OCI-LY7 (cell line): ENCODE measurements around the gene SH3RF3. TPM values are rescaled to one million over a fixed set of nuclear protein-coding genes. Genes with fewer than 3 reads are reported as not detected.

Experiments
- Bru-seq: library from RNA; stranded (reverse); fragments of 400-500 nt; gene quantifications from one replicate; lab custom pipeline; 2021; lab: Mats Ljungman, UMichigan
- BruChase-seq, 2 experiments: library from RNA; stranded (reverse); fragments of 400-500 nt; gene quantifications; one replicate each; lab custom pipeline; 2021; lab: Mats Ljungman, UMichigan
- BruUV-seq: library from RNA; stranded (reverse); fragments of 400-500 nt; replicated peaks from 2 replicates; lab custom pipeline; 2021; lab: Mats Ljungman, UMichigan
- CTCF ChIA-PET: fragments of 300-600 bp; sonication (Branson Sonifier 250); formaldehyde crosslinking; loops from one replicate; lab custom pipeline; 2022; ENCODE audit warnings: antibody characterized with exemption; ENCODE audit not compliant: unreplicated experiment; lab: Charles Lee
- POLR2A ChIA-PET: fragments of 300-600 bp; sonication (Branson Sonifier 250); formaldehyde crosslinking; loops from one replicate; lab custom pipeline; 2022; ENCODE audit warnings: antibody characterized with exemption; lab: Charles Lee
- DNase-seq: peaks from one replicate; pipeline ENCODE4 v3.0.0-alpha.2; 2015; ENCODE audit warnings: low spot score
- H2AFZ ChIP-seq: fragments of 200-600 bp; sonication (generic), shearing (Covaris generic); 2 replicates; pipeline ENCODE4 v1.6.1; 2014; ENCODE audit warnings: mild to moderate bottlenecking, antibody characterized with exemption, low read length, moderate library complexity
- H3K27ac ChIP-seq: fragments of 200-600 bp; sonication (generic); 2 replicates; pipeline ENCODE4 v1.5.1; 2014; ENCODE audit warnings: mixed run types, low read depth, mild to moderate bottlenecking, moderate library complexity, low read length, inconsistent platforms; ENCODE audit not compliant: poor library complexity, severe bottlenecking
- H3K36me3 ChIP-seq: fragments of 200-600 bp; sonication (generic); 2 replicates; pipeline ENCODE4 v1.6.1; 2014; ENCODE audit warnings: mild to moderate bottlenecking, antibody characterized with exemption, low read length, moderate library complexity, mixed read lengths; ENCODE audit not compliant: insufficient read depth
- H3K4me1 ChIP-seq: fragments of 200-600 bp; sonication (generic); 2 replicates; pipeline ENCODE4 v1.5.1; 2014; ENCODE audit warnings: mild to moderate bottlenecking, low read length; ENCODE audit not compliant: insufficient read depth, poor library complexity, severe bottlenecking
- H3K4me2 ChIP-seq: fragments of 200-600 bp; sonication (generic); 2 replicates; pipeline ENCODE4 v1.6.1; 2014; ENCODE audit warnings: mild to moderate bottlenecking, low read length
- H3K4me3 ChIP-seq: fragments of 200-600 bp; sonication (generic); 2 replicates; pipeline ENCODE4 v1.5.1; 2014; ENCODE audit warnings: mild to moderate bottlenecking, low read depth, low read length; ENCODE audit not compliant: poor library complexity, severe bottlenecking
- H3K79me2 ChIP-seq: fragments of 200-600 bp; sonication (generic); 2 replicates; pipeline ENCODE4 v1.6.1; 2016; ENCODE audit warnings: low read depth, mild to moderate bottlenecking, low read length, moderate library complexity, mixed read lengths; ENCODE audit not compliant: insufficient read depth
- H3K9me2 ChIP-seq: fragments of 200-600 bp; sonication (generic); 2 replicates; pipeline ENCODE4 v1.6.1; 2016; ENCODE audit warnings: mild to moderate bottlenecking, low read length, mixed read lengths; ENCODE audit not compliant: insufficient read depth
- H3K9me3 ChIP-seq: fragments of 200-600 bp; sonication (generic); 2 replicates; pipeline ENCODE4 v1.6.1; 2014; ENCODE audit warnings: mild to moderate bottlenecking, mixed run types, low read length, mixed read lengths
- H4K20me1 ChIP-seq: fragments of 200-600 bp; sonication (generic); 2 replicates; pipeline ENCODE4 v1.6.1; 2014; ENCODE audit warnings: mild to moderate bottlenecking, antibody characterized with exemption, low read length, moderate library complexity, mixed read lengths; ENCODE audit not compliant: insufficient read depth
- EZH2phosphoT487 ChIP-seq: fragments of 200-600 bp; sonication (generic); IDR thresholded peaks from 2 replicates; pipeline ENCODE4 v1.6.1; 2018; ENCODE audit warnings: low read depth, borderline replicate concordance, mild to moderate bottlenecking, mixed run types, antibody characterized with exemption, low read length, moderate library complexity, mixed read lengths
- intact Hi-C: fragments of 100-400 bp; cut with micrococcal nuclease; formaldehyde crosslinking; loops from one replicate; pipeline ENCODE4 v1.10.0; 2022; ENCODE audit not compliant: unreplicated experiment
- long read RNA-seq: library from polyadenylated mRNA; stranded (forward); transcript quantifications from one replicate; pipeline ENCODE4 v2.0.0, GENCODE V29; 2022
- total RNA-seq, 2 experiments: library from RNA; depleted of rRNA in 1 of 2; stranded (reverse); fragments of >200 nt in 1 of 2; shearing (Covaris generic) in 1 of 2; gene quantifications; 2 replicates each; pipeline ENCODE4 v1.2.3, GENCODE V29; 2014 to 2022
- TF ChIP-seq, protein P1 (sequence below): fragments of 200-600 bp; sonication (generic); conservative IDR thresholded peaks from 2 replicates; pipeline ENCODE4 v1.5.1; 2014; ENCODE audit warnings: mild to moderate bottlenecking, antibody characterized with exemption, low read length, moderate library complexity, mixed read lengths

The SH3RF3 gene
- not detected in 2 replicates for total RNA-seq (2014; rRNA removed; shearing (Covaris generic))
- total RNA-seq (2022) = not detected in 2 replicates
- Bru-seq, nascent RNA = percentile 3 among the genes with signal in this experiment
- BruChase-seq, experiment 1, labeled RNA remaining after a 6-hour chase = percentile 1 among the genes with signal in this experiment
- BruChase-seq, experiment 2, labeled RNA remaining after a 2-hour chase = percentile 3 among the genes with signal in this experiment
- long read RNA-seq = 0 reads

GRCh38 chr2:109128616-109129355 lies at the start of gene SH3RF3:
SH3RF3 (plus strand) TSS chr2:109129205.
- Histone ChIP-seq H3K4me3 (no peak within 1 kb of the TSS), H3K79me2 (no peaks in the 10 kb centered on the region), H3K27ac (no peak within 1 kb of the TSS), H4K20me1 (no peaks in the 10 kb centered on the region), H3K4me2 (no peak within 1 kb of the TSS), H3K4me1 (no peaks in the 10 kb centered on the region), H3K9me2 (no peaks in the 10 kb centered on the region), H2AFZ (no peak within 1 kb of the TSS), H3K9me3 (no peaks in the 10 kb centered on the region), H3K36me3 (no peaks in the 10 kb centered on the region)
- no TSS peak for BruUV-seq
- POLR2A ChIA-PET = no interaction called here
- CTCF ChIA-PET = no interaction called here
- DNase-seq = no peak
- TF ChIP-seq EZH2phosphoT487 = no peak
- TF ChIP-seq, protein P1, sequence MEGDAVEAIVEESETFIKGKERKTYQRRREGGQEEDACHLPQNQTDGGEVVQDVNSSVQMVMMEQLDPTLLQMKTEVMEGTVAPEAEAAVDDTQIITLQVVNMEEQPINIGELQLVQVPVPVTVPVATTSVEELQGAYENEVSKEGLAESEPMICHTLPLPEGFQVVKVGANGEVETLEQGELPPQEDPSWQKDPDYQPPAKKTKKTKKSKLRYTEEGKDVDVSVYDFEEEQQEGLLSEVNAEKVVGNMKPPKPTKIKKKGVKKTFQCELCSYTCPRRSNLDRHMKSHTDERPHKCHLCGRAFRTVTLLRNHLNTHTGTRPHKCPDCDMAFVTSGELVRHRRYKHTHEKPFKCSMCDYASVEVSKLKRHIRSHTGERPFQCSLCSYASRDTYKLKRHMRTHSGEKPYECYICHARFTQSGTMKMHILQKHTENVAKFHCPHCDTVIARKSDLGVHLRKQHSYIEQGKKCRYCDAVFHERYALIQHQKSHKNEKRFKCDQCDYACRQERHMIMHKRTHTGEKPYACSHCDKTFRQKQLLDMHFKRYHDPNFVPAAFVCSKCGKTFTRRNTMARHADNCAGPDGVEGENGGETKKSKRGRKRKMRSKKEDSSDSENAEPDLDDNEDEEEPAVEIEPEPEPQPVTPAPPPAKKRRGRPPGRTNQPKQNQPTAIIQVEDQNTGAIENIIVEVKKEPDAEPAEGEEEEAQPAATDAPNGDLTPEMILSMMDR = no peak
- intact Hi-C loops = loop anchor here (1.0 kb wide), 1 partner anchor 382 kb away; no protein-coding TSS in a partner anchor

- no peaks in the 10 kb centered on the region for H4K20me1 ChIP-seq
- no TSS peak for BruUV-seq
- no peaks in the 10 kb centered on the region for H3K79me2 ChIP-seq
- no peaks in the 10 kb centered on the region for H3K9me2 ChIP-seq
- no peaks in the 10 kb centered on the region for H3K9me3 ChIP-seq
- intact Hi-C loops = no loop called here
- H3K4me2 ChIP-seq = no peak overlapping the region
- no peaks in the 10 kb centered on the region for H3K4me1 ChIP-seq
- DNase-seq = no peak
- H3K4me3 ChIP-seq = no peak overlapping the region
- H2AFZ ChIP-seq = no peak overlapping the region
- H3K36me3 ChIP-seq = no peaks in the 10 kb centered on the region
- ChIA-PET CTCF (no interaction called here), POLR2A (no interaction called here)
- TF ChIP-seq, protein P1 = no peak
- TF ChIP-seq EZH2phosphoT487 = no peak
- H3K27ac ChIP-seq = no peak overlapping the region
These were observed 49.4 kb upstream of the SH3RF3 start for GRCh38 chr2:109079590-109079989.

GRCh38 chr2:109080109-109080508 lies 48.9 kb upstream of the SH3RF3 start:
- no TSS peak for BruUV-seq
- Histone ChIP-seq H3K36me3 (no peaks in the 10 kb centered on the region), H2AFZ (no peak overlapping the region), H3K4me2 (no peak overlapping the region), H3K4me3 (no peak overlapping the region), H3K27ac (no peak overlapping the region), H4K20me1 (no peaks in the 10 kb centered on the region), H3K9me3 (no peaks in the 10 kb centered on the region), H3K4me1 (no peaks in the 10 kb centered on the region), H3K9me2 (no peaks in the 10 kb centered on the region), H3K79me2 (no peaks in the 10 kb centered on the region)
- ChIA-PET POLR2A (no interaction called here), CTCF (no interaction called here)
- no peak for DNase-seq
- TF ChIP-seq, protein P1 = no peak
- no peak for TF ChIP-seq EZH2phosphoT487
- intact Hi-C loops = no loop called here
